Activated CD4-positive, alpha-beta T cell treated with anti-CD3 and anti-CD28 coated beads, Interleukin-2, amount 50 U/mL, for 48 hours (primary cell): Measurements from ENCODE around the gene ZNF160.
A peak's percentile ranks its signal among the peaks of the same experiment; 100 is the strongest.
"Not testable (repeated sequence)": the region's sequence is repeated elsewhere in the genome, so short reads cannot be mapped to it uniquely, and the experiment has no call there.

Experiments
- DNase-seq, 2 experiments: peaks; one replicate each; pipeline ENCODE4 v3.0.0-alpha.2; 2020

ZNF160 gene

GRCh38 chr19:53091413-53092254, 11.6 kb downstream of the ZNF160 start:
- DNase-seq, result no peak

GRCh38 chr19:53088091-53088490, 15.1 kb downstream of the ZNF160 start:
- DNase-seq, result no peak

- DNase-seq, result no peak
Measured at GRCh38 chr19:53086949-53087348, 16.3 kb downstream of the ZNF160 start.

- DNase-seq, result no peak
Measured at GRCh38 chr19:53085496-53085895, 17.7 kb downstream of the ZNF160 start.

GRCh38 chr19:53082929-53083328, 20.3 kb downstream of the ZNF160 start:
- DNase-seq, result no peak

- DNase-seq, result no peak
Measured at GRCh38 chr19:53079313-53079924, 23.8 kb downstream of the ZNF160 start.

GRCh38 chr19:53078668-53079067, 24.6 kb downstream of the ZNF160 start:
- DNase-seq, result no peak

- DNase-seq, result no peak
Measured at GRCh38 chr19:53076984-53077383, 26.2 kb downstream of the ZNF160 start.

- DNase-seq, result no peak
Measured at GRCh38 chr19:53068834-53069233, 34.4 kb downstream of the ZNF160 start.

GRCh38 chr19:53068199-53068598, 35.0 kb downstream of the ZNF160 start:
- DNase-seq, result no peak

GRCh38 chr19:53057904-53058580, 45.2 kb downstream of the ZNF160 start:
- peak in 1 of 2 experiments; percentile 6 for DNase-seq

GRCh38 chr19:53055117-53055516, 48.1 kb downstream of the ZNF160 start:
- no peak for DNase-seq

- DNase-seq, result no peak
Measured at GRCh38 chr19:53047379-53047778, 55.8 kb downstream of the ZNF160 start.

GRCh38 chr19:53045536-53045935, 57.7 kb downstream of the ZNF160 start:
- no peak for DNase-seq

GRCh38 chr19:53041366-53041765, 61.9 kb downstream of the ZNF160 start:
- no peak for DNase-seq

GRCh38 chr19:53037101-53038097, 65.8 kb downstream of the ZNF160 start:
- DNase-seq, result no peak

GRCh38 chr19:53034948-53035675, 68.1 kb downstream of the ZNF160 start:
- DNase-seq, result no peak

- DNase-seq, result no peak
Measured at GRCh38 chr19:53034054-53034453, 69.2 kb downstream of the ZNF160 start.

GRCh38 chr19:53028306-53028705, 74.9 kb downstream of the ZNF160 start:
- not testable (repeated sequence) for DNase-seq

GRCh38 chr19:53019684-53020083, 83.5 kb downstream of the ZNF160 start:
- peak; percentile 5 to 8 for DNase-seq
